Measurements from ENCODE around the gene NCAN. TPM values are rescaled to one million over a fixed set of nuclear protein-coding genes. Genes with fewer than 3 reads are reported as not detected.
A peak's percentile ranks its signal among the peaks of the same experiment; 100 is the strongest.

The NCAN gene
- total and polyA plus RNA-seq, 2 of the 8 experiments (the other 6 are each of a cell fraction or from before 2014, with no cell fraction given), result 2.7 TPM

GRCh38 chr19:19213426-19214158, 1.8 kb downstream of the NCAN start:
- Histone ChIP-seq H4K91ac (replicated peaks; ENCODE audit: insufficient read length, low read length) (no peak overlapping the region), H3K4me2 (ENCODE audit: insufficient read depth in 1 of 2, low read depth in 2 of 2, low read length in 2 of 2) (peak overlapping the region in 1 of 2 experiments; percentile 30; a peak in 2 of 4 replicates), H3K14ac (ENCODE audit: insufficient read length) (no peak overlapping the region), H3K27ac (ENCODE audit: low read depth, low read length) (no peak overlapping the region), H3K56ac (replicated peaks; ENCODE audit: insufficient read length, low read depth, low read length) (no peak overlapping the region), H3K23ac (ENCODE audit: insufficient read length) (no peak overlapping the region), H4K5ac (ENCODE audit: insufficient read length, low read depth, low read length) (no peak overlapping the region), H3K4me3 (ENCODE audit: extremely low read depth in 1 of 4, insufficient read depth in 2 of 4, low read depth in 3 of 4, low read length in 4 of 4) (no peak overlapping the region), H3K9me3 (ENCODE audit: insufficient read depth in 2 of 2, low read depth in 1 of 2, low read length in 1 of 2) (no peaks in the 10 kb centered on the region), H3K36me3 (ENCODE audit: control insufficient read depth in 2 of 4, insufficient read depth in 4 of 4, low read length in 3 of 4) (no peaks in the 10 kb centered on the region), H3K27me3 (replicated peaks in 1 of 4; ENCODE audit: control insufficient read depth in 3 of 4, extremely low read depth in 1 of 4, insufficient read depth in 3 of 4, low read length in 3 of 4) (peaks cover 11 to 39% (median 34%) of the 10 kb centered on the region in 4 experiments), H2BK5ac (ENCODE audit: low read depth, low read length) (no peak overlapping the region), H3K9ac (replicated peaks in 1 of 4; ENCODE audit: extremely low read depth in 1 of 4, low read depth in 3 of 4, low read length in 3 of 4) (no peak overlapping the region), H3K23me2 (ENCODE audit: low read depth, low read length) (peaks cover 3% of the 10 kb centered on the region; the same call in 1 of the 2 replicates), H2BK20ac (ENCODE audit: low read length) (no peak overlapping the region), H3K4me1 (replicated peaks in 1 of 4; ENCODE audit: control insufficient read depth in 3 of 4, insufficient read depth in 4 of 4, low read length in 3 of 4) (peaks cover 0 to 16% (median 10%) of the 10 kb centered on the region in 4 experiments; a peak in 6 of 7 replicates), H3K4ac (replicated peaks; ENCODE audit: insufficient read length, low read depth, low read length) (no peak overlapping the region), H3K79me2 (ENCODE audit: control insufficient read depth in 1 of 2, insufficient read depth in 2 of 2, low read length in 2 of 2) (no peaks in the 10 kb centered on the region), H3K79me1 (ENCODE audit: low read depth, low read length) (no peaks in the 10 kb centered on the region), H2AK5ac (ENCODE audit: low read depth, low read length) (peak overlapping the region; percentile 82; the same call in 1 of the 2 replicates), H2BK12ac (ENCODE audit: low read depth, low read length) (no peak overlapping the region), H4K8ac (ENCODE audit: extremely low read depth, insufficient read depth, low read length) (no peak overlapping the region), H2BK120ac (replicated peaks; ENCODE audit: low read depth, low read length) (no peak overlapping the region), H3K18ac (ENCODE audit: extremely low read depth, low read length) (no peak overlapping the region), H2AFZ (ENCODE audit: low read length) (no peak overlapping the region), H2BK15ac (ENCODE audit: low read length) (peak overlapping the region; percentile 6; the same call in 1 of the 2 replicates), H4K20me1 (replicated peaks in 1 of 2; ENCODE audit: control insufficient read depth in 1 of 2, insufficient read depth in 2 of 2, low read length in 2 of 2) (peaks cover 3 to 16% of the 10 kb centered on the region in 2 experiments)
- no peak for FAIRE-seq
- ChIA-PET CTCF (ENCODE audit: partially characterized antibody) (interaction anchor here (0.9 to 3.3 kb wide), 4 partner anchors 9 to 98 kb away, joined by 3 to 16 read pairs (median 4); no protein-coding TSS in a partner anchor), POLR2A (ENCODE audit: partially characterized antibody) (interaction anchor here (1.1 to 7.4 kb wide), 3 partner anchors 10 to 192 kb away, joined by 3 to 45 read pairs (median 4); partner anchors contain the start of genes GATAD2A and NR2C2AP)
- no peak for DNase-seq (ENCODE audit: low read depth in 1 of 2, low spot score in 2 of 2)
- 73% methylated on average over 17 of the region's 21 CpGs; no CpG with 5 or more reads in 1 of the 2 experiments for WGBS, 2 experiments (ENCODE audit: extremely low coverage in 1 of 2, insufficient coverage in 1 of 2, insufficient read length in 1 of 2, insufficient replicate concordance in 2 of 2, low coverage in 1 of 2, low lambda C conversion rate in 2 of 2, missing lambda C conversion rate in 1 of 2)
- no peak for TF ChIP-seq ATF2 (IDR thresholded peaks at IDR 0.05; ENCODE audit: low read length)
- TF ChIP-seq NANOG (IDR thresholded peaks at IDR 0.05; ENCODE audit: insufficient read depth, low read depth, low read length, poor library complexity, severe bottlenecking), result no peak
- TF ChIP-seq EGR1 (IDR thresholded peaks at IDR 0.05; ENCODE audit: borderline replicate concordance, low read depth, low read length), result no peak
- TF ChIP-seq CBX5 (IDR thresholded peaks at IDR 0.05; ENCODE audit: low read depth, low read length), result no peak
- no peak for TF ChIP-seq E2F6 (IDR thresholded peaks at IDR 0.05)
- TF ChIP-seq POLR2AphosphoS5 (IDR thresholded peaks at IDR 0.05; ENCODE audit: low read depth, low read length), result no peak
- no peak for TF ChIP-seq RAD21 (IDR thresholded peaks at IDR 0.05 in 1 of 2, conservative IDR thresholded peaks at IDR 0.05 in 1 of 2; ENCODE audit: low read depth in 2 of 2, low read length in 2 of 2)
- TF ChIP-seq MAFK (IDR thresholded peaks at IDR 0.05; ENCODE audit: low read depth, low read length), result no peak
